Suprapubic skin (tissue), 3 donors: ENCODE data around the gene NEK11.

Experiments
- POLR2AphosphoS5 ChIP-seq, 3 donors: sonication (generic); formaldehyde crosslinking; IDR thresholded peaks; one replicate each; pipeline ENCODE4 v1.6.1; 2017; ENCODE audit warnings: antibody characterized with exemption in 3 of 3
- TF ChIP-seq, protein P1 (sequence below), 2 donors: fragments of 200-600 bp in 1 of 2; fragments of 450-650 bp in 1 of 2; sonication (generic) in 1 of 2; IDR thresholded peaks; one replicate each; pipeline ENCODE4 v1.5.1; 2016 to 2019; ENCODE audit warnings: antibody characterized with exemption in 2 of 2, mild to moderate bottlenecking in 1 of 2, moderate library complexity in 1 of 2

DNA sequence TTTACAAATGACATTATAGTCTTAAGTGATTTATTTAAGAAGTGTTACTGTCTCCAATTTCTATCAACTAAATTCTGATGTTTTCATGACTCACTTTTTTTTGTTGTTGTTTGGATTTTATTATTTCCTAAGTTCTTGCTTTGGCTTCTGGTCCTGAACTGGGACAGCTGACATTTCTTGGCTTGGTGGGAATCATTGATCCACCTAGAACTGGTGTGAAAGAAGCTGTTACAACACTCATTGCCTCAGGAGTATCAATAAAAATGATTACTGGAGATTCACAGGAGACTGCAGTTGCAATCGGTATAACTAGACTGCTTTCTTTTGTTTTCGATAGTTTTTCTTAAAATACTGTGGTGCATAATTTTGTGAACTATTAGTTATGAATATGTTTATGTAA lies 47.6 kb upstream of the NEK11 start:
- TF ChIP-seq, protein P1, sequence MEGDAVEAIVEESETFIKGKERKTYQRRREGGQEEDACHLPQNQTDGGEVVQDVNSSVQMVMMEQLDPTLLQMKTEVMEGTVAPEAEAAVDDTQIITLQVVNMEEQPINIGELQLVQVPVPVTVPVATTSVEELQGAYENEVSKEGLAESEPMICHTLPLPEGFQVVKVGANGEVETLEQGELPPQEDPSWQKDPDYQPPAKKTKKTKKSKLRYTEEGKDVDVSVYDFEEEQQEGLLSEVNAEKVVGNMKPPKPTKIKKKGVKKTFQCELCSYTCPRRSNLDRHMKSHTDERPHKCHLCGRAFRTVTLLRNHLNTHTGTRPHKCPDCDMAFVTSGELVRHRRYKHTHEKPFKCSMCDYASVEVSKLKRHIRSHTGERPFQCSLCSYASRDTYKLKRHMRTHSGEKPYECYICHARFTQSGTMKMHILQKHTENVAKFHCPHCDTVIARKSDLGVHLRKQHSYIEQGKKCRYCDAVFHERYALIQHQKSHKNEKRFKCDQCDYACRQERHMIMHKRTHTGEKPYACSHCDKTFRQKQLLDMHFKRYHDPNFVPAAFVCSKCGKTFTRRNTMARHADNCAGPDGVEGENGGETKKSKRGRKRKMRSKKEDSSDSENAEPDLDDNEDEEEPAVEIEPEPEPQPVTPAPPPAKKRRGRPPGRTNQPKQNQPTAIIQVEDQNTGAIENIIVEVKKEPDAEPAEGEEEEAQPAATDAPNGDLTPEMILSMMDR (IDR thresholded peaks at IDR 0.05): no peak
- no peak for TF ChIP-seq POLR2AphosphoS5 (IDR thresholded peaks at IDR 0.05)
